Choroid plexus epithelial cell (primary cell): Measurements from ENCODE around the gene ARTN.
A peak's percentile ranks its signal among the peaks of the same experiment; 100 is the strongest.

Experiments
- DNase-seq: peaks from one replicate; pipeline ENCODE4 v3.0.0-alpha.2; 2010; ENCODE audit warnings: low read depth
- H3K4me3 ChIP-seq: 2 replicates; pipeline ENCODE4 v1.5.1; 2011; ENCODE audit warnings: low read depth, mild to moderate bottlenecking, control low read depth, low read length, moderate library complexity
- CTCF ChIP-seq: conservative IDR thresholded peaks from 2 replicates; pipeline ENCODE4 v1.5.1; 2011; ENCODE audit warnings: low read depth, mild to moderate bottlenecking, control low read depth, inconsistent platforms, low read length, moderate library complexity

The ARTN gene

GRCh38 chr1:43976890-43977289 is 43.3 kb downstream of the ARTN start:
- no peak overlapping the region for H3K4me3 ChIP-seq
- no peak for DNase-seq
- TF ChIP-seq CTCF, result no peak

GRCh38 chr1:43977376-43978263 is 44.0 kb downstream of the ARTN start:
- no peak for DNase-seq
- no peak for TF ChIP-seq CTCF
- H3K4me3 ChIP-seq, result no peak overlapping the region

GRCh38 chr1:43978264-43978550 is 44.6 kb downstream of the ARTN start:
- DNase-seq, result no peak
- H3K4me3 ChIP-seq, result peak overlapping the region; percentile 66
- no peak for TF ChIP-seq CTCF

GRCh38 chr1:43978551-43979260 is 45.1 kb downstream of the ARTN start, which contains the start of gene B4GALT2:
Gene B4GALT2, plus strand, starts transcription at chr1:43979210. Its CDS starts 1,951 bp downstream, at chr1:43981161.
- peak within 1 kb of the TSS; percentile 66 for H3K4me3 ChIP-seq
- no peak for TF ChIP-seq CTCF
- no peak for DNase-seq

- TF ChIP-seq CTCF, result no peak
- H3K4me3 ChIP-seq, result peak overlapping the region; percentile 66
- no peak for DNase-seq
Measured at GRCh38 chr1:43979261-43979527, 45.6 kb downstream of the ARTN start.

GRCh38 chr1:43979528-43980254 is 46.1 kb downstream of the ARTN start:
- H3K4me3 ChIP-seq, result peak overlapping the region; percentile 66
- peak; percentile 49 for DNase-seq
- TF ChIP-seq CTCF, result no peak
